Kasumi-1 (cell line): Measurements from ENCODE around the gene BABAM2.

Experiments used
- DNase-seq, 2 experiments: peaks; one replicate each; lab custom pipeline; 2025; lab: John Stamatoyannopoulos, UW

BABAM2 gene

GRCh38 chr2:28163028-28163427 is 272.5 kb downstream of the BABAM2 start:
- DNase-seq = no peak

- DNase-seq = no peak
Measured at GRCh38 chr2:28163627-28164279, 273.2 kb downstream of the BABAM2 start.

- no peak for DNase-seq
Measured at GRCh38 chr2:28164280-28164801, 273.8 kb downstream of the BABAM2 start.

- DNase-seq = no peak
Measured at GRCh38 chr2:28165087-28165635, 274.6 kb downstream of the BABAM2 start.

GRCh38 chr2:28166956-28167355 is 276.4 kb downstream of the BABAM2 start:
- DNase-seq = no peak

- no peak for DNase-seq
Measured at GRCh38 chr2:28168376-28168775, 277.8 kb downstream of the BABAM2 start.

- no peak for DNase-seq
Measured at GRCh38 chr2:28169492-28169891, 279.0 kb downstream of the BABAM2 start.

- no peak for DNase-seq
Measured at GRCh38 chr2:28172114-28172898, 281.8 kb downstream of the BABAM2 start.

- DNase-seq = no peak
Measured at GRCh38 chr2:28173377-28173776, 282.8 kb downstream of the BABAM2 start.

GRCh38 chr2:28174211-28174610 is 283.7 kb downstream of the BABAM2 start:
- no peak for DNase-seq

GRCh38 chr2:28175028-28175427 is 284.5 kb downstream of the BABAM2 start:
- DNase-seq = no peak

- DNase-seq = no peak
Measured at GRCh38 chr2:28178946-28179345, 288.4 kb downstream of the BABAM2 start.

GRCh38 chr2:28181801-28182200 is 291.3 kb downstream of the BABAM2 start:
- no peak for DNase-seq

- no peak for DNase-seq
Measured at GRCh38 chr2:28182348-28182747, 291.8 kb downstream of the BABAM2 start.

GRCh38 chr2:28185153-28185552 is 294.6 kb downstream of the BABAM2 start:
- no peak for DNase-seq

GRCh38 chr2:28185891-28186290 is 295.4 kb downstream of the BABAM2 start:
- DNase-seq = no peak

- no peak for DNase-seq
Measured at GRCh38 chr2:28187186-28187585, 296.7 kb downstream of the BABAM2 start.

- DNase-seq = no peak
Measured at GRCh38 chr2:28188436-28188835, 297.9 kb downstream of the BABAM2 start.

- DNase-seq = peak; percentile 78 to 87
Measured at GRCh38 chr2:28193630-28194403, 303.3 kb downstream of the BABAM2 start.

- no peak for DNase-seq
Measured at GRCh38 chr2:28199995-28200679, 309.6 kb downstream of the BABAM2 start.

- DNase-seq = no peak
Measured at GRCh38 chr2:28201671-28202180, 311.2 kb downstream of the BABAM2 start.
